ENCODE measurements around the gene MRGPRE.

MRGPRE gene

DNA sequence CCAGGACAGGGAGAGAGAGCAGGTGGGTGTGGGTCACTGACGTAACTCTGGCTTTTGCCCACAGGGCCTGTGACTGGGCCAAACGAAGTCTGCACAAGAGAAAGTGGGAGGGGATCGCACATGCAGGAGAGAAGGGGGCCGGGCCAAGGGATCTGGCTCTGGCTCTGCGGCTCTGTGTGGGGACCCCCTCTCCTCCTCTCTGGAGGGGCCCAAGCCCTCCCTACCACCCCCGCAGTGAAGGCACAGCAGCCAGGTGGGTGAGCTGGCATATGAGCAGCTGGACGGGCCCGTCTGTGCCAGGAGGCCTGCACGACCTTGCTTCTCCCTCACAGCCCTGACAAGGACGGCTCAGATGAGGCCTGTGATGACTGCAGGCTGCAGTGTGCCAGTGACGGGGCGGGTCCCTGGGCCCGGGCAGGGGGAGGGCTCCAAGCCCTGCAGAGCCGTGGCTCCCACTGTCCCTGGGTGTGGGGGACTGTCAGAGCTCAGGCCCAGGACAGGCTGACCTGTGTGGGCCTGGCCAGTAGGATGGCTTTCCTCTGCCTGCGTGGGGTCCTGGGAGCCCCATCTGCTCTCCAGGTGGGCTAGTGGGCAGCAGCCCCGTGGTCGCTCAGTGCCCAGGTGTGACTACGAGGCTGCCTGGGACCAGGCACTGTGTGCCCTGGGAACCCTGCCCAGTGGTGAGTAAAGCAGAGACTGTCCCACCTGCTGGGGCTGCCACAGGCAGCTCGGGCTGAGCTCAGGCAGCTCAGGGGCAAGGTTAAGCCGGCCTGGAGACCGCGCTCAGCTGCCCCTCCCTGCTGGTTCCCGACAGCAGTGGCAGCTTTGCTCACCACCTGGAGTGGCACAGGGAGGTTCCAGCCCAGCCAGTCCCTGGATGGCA lies 35.8 kb downstream of the MRGPRE start:
- DNase-seq, result no peak

- no peak for DNase-seq
Measured at GRCh38 chr11:3195251-3196160, 36.7 kb downstream of the MRGPRE start.

DNA sequence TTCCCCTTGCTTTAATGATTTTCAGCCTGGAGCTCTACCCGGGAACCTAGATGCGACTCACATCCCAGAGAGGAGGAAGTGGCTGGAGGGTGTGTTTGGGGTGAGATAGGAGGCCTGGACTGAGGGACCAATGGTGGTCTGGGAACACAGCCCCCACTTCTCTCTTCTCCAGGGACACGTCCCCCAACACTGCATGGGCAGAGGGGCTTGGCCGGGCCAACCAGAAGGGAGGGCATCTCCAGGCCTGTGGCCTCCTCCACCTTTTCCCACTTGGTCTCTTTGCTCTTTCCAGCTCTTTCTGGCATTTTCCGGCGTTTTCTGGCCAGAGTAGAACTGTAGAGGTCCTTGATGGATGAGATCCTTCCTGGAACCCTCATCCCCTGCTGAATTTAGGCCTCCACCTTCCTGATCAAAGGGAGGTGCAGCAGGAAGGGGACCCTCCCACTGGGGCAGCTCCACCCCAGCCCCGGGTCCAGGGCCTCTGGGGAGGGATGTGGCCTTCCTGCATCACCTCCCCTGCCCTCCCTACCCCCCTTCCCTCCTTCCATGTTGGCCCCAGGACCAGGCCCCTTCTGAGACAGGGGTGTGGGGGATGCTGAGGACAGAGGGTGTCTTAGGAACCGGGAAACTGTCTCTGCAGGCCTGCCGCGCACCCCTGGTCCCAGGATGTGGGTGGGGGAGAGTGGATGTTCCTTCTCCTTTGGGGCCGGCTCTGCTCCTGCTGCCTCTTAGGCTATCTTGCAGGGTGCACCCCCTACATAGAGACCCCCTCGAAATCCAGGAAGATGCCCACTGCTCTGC lies 38.0 kb downstream of the MRGPRE start:
- no peak for DNase-seq

DNA sequence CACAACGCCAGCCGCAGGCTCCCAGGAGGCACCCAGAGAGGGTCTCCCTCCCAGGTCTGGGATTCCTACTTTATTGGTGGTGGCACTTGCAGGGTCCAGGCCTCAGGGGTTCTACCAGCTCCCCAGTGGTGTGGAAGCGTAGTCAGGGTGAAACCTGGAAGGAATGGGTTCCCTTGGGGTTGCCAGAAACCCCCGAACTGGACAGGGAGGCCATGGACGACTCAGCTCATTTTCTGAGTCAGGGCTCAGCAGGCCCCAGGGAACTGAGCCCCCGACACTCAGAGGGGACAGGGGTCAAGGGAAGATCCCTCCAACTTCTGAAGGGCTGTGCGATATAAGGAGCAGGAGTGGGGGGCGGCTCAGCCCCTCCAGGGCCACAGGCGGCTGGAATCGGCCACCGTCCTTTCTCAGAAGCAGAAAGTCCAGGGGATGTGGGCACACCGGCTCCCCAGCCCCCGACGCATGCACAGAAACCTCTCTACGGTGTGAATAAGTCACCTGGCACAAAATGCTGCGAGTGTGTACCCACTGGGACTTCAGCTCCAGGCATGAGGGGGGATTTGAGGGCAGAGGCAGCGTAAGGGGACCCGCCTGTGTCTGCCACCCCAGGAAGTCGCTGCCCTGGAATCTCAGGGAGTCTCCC lies 38.7 kb downstream of the MRGPRE start:
- DNase-seq, result no peak

GRCh38 chr11:3192511-3193372 lies 39.5 kb downstream of the MRGPRE start:
- no peak for DNase-seq

- DNase-seq, result no peak
Measured at GRCh38 chr11:3191586-3192324, 40.5 kb downstream of the MRGPRE start.

DNA sequence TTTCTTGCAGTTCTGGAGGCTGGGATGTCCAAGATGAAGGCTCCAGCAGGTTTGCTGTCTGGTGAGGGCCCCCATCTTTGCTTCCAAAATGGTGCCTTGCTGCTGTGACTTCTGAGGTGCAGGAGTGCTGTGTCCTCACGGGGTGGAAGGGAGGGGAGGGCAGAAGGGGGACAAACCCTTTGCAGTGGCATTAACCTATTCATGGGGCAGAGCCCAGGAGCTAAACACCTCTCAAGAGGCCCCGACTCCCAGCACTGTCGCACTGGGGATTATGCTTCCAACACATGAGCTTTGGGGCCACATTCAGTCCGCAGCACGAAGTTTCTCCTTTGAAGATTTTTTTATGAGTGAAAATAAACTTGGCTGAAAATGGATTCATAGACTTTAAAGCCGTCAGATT lies 41.6 kb downstream of the MRGPRE start:
- DNase-seq, result no peak

DNA sequence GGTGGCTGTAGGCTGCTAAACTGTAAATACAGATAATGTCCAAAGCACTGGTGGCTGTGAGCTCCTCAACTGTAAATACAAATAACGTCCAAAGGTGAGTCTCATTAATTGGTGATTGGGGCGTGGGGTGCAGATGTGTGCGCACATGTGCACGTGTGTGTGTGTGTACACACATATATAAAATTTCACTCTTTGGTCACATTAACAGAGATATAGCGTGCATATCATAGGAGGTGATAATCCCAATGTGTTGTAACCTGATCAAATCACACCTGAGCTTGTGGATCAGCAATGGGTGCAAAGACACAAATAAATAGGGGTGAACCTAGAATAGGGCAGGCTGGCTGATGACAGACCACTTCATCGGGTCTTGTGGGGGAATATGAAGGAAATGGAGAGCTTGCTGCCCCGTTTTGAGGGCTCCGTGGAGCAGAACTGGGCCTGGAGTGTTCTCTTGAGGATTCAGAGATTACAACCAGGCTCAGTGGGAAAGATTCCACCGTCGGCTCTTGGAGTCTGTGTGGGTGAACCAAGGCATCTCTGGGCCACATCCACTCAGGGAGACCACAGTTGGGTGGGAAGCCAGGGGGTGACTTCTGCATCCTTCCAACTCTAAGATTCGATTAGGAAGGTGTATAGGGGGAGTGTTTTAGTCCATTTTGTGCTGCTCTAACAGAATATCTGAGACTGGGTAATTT lies 42.2 kb downstream of the MRGPRE start:
- DNase-seq, result no peak

DNA sequence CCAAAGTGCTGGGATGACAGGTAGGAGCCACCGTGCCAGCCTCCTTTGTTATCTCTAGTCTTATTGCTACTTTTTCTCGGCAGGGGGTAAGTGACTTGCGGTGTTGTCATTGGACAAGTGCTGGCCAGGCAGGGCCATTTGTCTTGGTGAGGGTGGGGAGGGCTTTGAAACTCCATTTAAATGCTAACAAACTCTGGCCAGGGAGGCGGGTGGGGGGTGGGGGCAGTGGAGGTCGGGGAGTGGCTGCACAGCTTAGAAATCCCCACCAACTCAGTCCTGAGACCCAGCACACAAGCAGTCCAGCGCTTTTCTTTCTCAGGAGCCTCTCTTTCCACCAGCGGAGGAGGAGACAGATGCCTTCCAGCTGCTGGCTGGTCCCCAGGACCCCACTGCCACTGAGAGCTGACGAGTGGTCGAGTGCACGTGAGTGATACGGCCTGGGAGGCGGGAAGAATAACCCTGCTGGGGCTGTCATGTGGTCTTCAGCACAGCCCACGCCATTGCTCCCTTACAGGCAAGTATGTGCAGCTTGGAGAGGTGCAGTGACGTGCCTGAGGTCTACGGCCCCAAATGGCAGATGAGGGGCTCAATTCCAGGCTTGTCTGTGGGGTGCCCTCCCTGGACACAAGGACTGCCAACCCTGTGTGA lies 42.9 kb downstream of the MRGPRE start:
- DNase-seq, result no peak

DNA sequence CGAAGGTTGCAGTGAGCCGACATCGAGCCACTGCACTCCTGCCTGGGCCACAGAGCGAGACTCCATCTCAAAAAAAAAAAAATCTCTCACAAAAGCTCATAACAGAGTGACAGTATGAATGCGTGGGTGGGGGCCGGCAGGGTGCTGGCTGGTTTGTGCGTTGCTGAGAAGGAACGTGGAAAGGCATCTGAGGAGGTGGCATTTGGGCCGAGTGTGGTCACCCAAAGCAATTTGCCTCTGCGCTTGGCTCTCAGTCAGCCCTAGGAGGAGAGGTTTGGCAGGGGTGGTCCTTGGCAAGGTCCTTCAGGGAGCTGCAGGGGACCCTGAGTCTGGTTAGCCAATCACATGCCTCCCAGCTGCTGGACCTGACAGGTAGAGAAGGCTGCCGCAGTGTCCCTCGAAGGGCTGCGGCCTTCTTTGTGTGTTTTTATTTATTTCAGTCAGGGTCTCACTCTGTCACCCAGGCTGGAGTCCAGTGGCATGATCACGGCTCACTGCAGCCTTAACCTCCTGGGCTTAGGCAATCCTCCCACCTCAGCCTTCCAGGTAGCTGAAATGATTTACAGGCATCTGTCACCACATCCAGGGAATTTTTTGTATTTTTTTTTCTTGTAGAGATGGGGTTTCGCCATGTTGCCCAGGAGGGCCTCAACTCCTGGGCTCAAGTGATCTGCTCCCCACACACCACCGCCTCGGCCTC lies 43.6 kb downstream of the MRGPRE start:
- DNase-seq, result no peak

- DNase-seq, result no peak
Measured at GRCh38 chr11:3186166-3186953, 45.9 kb downstream of the MRGPRE start.

DNA sequence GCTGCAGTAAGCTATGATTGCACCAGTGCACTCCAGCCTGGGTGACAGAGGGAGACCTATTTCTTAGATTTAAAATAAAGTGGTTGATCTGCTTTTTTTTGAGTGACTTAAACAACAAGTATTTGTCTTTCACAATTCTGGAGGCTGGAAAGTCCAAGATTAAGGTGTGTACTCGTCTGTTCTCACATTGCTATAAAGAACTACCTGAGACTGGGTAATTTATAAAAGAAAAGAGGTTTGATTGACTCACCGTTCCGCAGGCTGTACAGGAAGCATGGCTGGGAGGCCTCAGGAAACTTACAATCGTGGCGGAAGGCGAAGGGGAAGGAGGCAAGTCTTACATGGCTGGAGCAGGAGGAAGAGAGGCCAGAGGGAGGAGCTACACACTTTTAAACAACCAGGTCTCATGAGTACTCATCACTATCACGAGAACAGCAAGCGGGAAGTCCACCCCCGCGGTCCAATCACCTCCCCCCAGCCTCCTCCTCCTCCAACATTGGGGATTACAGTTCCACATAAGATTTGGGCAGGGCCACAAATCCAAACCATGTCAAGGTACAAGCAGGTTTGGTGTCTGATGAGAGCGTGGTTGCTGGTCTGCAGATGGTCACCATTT lies 47.4 kb downstream of the MRGPRE start:
- DNase-seq, result no peak

GRCh38 chr11:3183523-3183922 lies 48.7 kb downstream of the MRGPRE start:
- no peak for DNase-seq

GRCh38 chr11:3182462-3182852 lies 49.8 kb downstream of the MRGPRE start:
- no peak for DNase-seq

- no peak for DNase-seq
Measured at GRCh38 chr11:3181725-3182461, 50.3 kb downstream of the MRGPRE start.

- no peak for DNase-seq
Measured at GRCh38 chr11:3180869-3181268, 51.3 kb downstream of the MRGPRE start.

DNA sequence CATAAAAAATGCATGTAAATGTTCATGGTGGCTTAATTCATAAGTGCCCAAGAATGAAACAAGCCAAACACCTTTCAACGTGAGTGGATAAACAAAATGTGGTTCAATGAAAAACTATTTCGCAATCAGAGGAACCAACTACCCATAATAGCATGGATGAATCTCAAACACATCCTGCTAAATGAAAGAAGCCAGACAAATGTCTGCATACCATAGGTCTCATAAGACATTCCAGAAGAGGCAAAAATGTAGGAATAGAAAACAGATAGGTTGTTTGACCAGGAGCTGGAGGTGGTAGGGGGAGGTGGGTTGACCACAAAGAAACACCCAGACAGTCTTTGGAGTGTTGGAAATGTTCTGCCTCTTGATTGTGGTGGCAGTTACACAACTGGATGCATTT lies 53.9 kb downstream of the MRGPRE start:
- DNase-seq, result no peak

Measured in activated CD4-positive, alpha-beta T cell treated with anti-CD3 and anti-CD28 coated beads for 48 hours (primary cell).